Measurements from ENCODE around the gene ZNF8.

DNA sequence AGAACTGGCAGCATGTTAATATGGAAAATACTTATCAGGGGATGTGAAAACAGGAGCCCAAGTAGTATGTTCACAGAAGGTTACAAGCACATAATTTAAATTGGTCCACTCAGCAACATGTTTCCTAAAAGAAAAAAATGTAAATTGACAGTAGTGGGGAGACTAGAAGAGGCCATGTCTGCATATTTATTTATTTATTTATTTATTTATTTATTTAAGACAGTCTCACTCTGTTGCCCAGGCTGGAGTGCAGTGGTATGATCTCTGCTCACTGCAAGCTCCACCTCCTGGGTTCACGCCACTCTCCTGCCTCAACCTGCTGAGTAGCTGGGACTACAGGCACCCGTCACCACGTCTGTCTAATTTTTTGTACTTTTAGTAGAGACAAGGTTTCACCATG, 13.7 kb upstream of the ZNF8 start:
- TF ChIP-seq EZH2 (IDR thresholded peaks at IDR 0.05; ENCODE audit: borderline replicate concordance, low read length), result no peak
- TF ChIP-seq, protein P1, sequence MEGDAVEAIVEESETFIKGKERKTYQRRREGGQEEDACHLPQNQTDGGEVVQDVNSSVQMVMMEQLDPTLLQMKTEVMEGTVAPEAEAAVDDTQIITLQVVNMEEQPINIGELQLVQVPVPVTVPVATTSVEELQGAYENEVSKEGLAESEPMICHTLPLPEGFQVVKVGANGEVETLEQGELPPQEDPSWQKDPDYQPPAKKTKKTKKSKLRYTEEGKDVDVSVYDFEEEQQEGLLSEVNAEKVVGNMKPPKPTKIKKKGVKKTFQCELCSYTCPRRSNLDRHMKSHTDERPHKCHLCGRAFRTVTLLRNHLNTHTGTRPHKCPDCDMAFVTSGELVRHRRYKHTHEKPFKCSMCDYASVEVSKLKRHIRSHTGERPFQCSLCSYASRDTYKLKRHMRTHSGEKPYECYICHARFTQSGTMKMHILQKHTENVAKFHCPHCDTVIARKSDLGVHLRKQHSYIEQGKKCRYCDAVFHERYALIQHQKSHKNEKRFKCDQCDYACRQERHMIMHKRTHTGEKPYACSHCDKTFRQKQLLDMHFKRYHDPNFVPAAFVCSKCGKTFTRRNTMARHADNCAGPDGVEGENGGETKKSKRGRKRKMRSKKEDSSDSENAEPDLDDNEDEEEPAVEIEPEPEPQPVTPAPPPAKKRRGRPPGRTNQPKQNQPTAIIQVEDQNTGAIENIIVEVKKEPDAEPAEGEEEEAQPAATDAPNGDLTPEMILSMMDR (IDR thresholded peaks at IDR 0.05; ENCODE audit: low read length), result no peak

All from OCI-LY1 (cell line).